Measurements from ENCODE around the gene SHROOM1.

The SHROOM1 gene

DNA sequence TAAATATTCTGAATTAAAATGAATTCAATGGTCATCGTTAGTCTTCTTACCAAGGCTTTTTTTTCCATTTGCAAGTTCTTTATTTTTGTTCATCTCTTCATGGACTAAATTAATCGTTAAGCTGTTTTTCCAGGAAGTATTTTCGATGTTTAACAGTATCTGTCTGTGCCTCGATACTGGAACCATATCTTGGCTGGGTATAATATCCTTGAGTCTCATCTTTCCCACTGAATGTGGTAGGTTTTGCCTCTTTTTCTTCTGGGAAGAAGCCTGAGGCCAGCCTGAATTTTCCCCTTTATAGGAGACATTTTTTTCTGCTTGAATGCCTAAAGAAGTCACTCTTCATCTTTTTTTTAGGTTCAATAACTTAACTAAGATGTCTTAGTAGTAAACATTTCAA, 49.4 kb downstream of the SHROOM1 start:
- no peak for DNase-seq

DNA sequence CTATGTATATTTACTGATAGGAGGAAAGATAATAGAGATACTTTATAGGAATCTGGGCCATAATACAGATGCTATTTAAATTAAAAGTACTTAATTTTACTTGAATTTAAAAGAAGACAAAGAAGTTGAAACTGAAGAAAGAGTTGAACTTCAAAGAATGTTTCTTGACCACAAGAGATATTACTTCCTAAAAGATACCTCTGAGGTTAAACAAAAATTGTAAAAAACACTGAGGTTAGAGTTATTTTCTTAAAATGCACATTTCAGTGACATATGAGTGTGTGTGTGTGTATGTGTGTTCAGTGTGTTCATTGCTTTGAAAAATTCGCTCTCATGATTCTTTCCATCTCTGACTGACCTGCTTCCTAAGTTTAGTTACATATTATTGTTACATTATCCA, 49.9 kb downstream of the SHROOM1 start:
- no peak for DNase-seq

DNA sequence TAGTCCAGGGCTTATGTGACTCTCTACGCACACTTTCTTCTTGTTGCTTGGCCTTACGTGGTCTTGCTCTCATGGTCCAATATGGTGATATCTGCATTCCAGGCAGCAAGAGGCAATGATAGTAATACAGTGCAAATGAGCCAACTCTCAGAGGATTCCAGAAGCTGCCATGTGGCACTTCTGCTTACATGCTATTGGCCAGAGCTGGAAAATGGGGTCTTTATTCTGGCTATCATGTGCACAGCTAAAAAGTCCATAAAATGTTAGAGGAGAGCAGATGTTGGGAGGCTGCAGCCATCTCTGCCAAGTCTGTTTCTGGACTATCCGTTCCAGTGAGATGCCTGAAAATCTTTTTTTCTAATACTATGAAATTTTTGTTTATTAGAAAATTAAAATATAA, 50.5 kb downstream of the SHROOM1 start:
- peak in 34 of 58 donors; percentile 20 to 86 (median 62) for DNase-seq

DNA sequence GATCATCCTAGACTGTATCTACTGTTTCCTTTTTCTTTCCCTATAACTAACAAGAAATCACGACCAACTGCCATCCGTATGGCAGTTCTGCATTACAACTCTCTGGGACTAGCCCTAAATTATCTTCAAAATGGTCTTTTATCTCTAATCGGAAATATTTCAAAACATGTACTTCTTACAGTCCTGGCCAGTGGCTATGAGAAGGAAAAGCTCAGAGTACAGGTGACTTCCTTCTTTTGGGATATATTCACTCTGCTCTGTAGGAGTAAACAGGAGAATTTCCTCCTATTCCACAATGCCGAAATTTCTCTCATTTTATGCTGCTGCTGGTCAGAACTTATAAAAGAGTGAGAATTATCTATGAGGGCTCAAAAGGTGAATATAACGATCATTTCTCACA, 51.6 kb downstream of the SHROOM1 start:
- DNase-seq: no peak

DNA sequence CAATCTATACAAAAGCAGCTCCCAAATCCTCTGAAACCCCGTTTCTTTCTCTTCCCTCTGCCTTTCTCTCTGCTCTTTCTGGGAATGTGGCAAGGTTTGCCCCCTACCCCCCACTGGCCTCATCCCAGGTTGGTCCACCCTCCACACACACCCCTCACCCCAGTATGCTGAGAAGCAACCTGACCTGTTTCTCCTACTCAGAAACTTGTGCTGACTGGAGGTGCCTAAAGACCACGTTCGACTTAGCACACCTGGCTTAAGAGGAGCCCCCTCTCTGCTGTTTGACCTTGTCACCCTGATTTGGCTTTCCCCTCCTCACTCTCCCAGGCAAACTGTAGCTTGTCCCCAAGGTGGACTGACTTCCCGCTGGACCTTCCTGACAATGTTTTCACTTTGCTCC, 52.3 kb downstream of the SHROOM1 start:
- DNase-seq: no peak

DNA sequence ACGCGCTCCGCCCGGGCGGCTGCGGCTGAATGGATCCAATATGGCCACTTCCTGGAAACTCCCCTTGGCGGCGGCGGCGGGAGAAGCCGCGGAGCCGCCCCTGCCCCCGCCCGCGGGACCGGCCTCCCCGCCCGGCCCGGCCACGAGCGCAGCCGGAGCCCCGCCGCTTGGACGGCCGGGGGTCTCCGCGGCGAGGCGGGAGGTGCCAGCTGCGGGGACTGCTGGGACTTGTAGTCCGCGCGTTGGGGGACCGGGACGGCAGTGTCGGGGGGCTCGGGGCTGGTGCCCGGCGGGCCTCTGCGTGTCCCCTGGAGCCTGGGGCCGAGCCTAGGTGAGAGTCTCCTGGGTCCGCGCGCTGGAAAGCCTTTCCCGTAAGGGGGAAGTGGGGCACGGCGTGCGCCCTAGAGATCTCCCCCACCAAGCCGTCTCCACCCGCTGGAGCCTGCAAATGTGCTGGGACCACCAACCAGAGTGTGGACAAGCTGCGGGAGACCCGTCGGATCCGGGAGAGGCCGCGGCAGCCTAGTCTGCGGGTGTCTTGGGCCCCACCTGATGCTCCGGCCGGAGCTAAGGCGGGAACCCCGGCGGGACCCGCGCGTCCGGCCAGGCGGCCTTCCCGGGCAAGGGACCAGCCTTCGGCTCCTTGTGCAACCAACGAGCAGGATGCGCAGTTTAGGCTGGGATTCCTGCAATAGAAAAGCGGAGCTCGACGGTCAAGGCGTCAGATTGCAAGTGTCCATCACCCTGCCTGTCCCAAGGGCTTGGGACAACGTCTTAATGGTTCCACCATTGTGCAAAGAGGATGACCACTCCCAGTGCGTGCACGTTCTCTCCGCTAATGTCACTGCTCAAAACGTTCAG, 53.0 kb downstream of the SHROOM1 start, which contains the start of gene SEPTIN8:
TSS of gene SEPTIN8 (minus strand) at position 31 of the 861 bp plus-strand sequence. CDS start 102 bp downstream, outside the sequence.
- peak in 46 of 58 donors; percentile 37 to 82 (median 65) for DNase-seq

DNA sequence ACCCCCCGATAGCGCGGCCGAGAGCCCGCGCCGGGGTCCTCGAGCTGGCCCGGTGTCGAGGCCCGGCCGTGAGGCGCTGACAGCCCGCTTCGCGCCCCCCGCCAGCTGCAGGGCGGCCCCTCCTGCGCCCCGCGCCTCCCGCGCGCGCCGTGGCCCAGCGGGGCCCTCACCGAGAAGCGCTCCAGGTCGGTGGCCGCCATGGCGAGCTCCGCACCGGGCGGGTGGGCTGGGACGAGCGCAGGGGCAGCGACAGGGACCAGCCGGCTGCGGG, 53.6 kb downstream of the SHROOM1 start:
- DNase-seq: no peak

DNA sequence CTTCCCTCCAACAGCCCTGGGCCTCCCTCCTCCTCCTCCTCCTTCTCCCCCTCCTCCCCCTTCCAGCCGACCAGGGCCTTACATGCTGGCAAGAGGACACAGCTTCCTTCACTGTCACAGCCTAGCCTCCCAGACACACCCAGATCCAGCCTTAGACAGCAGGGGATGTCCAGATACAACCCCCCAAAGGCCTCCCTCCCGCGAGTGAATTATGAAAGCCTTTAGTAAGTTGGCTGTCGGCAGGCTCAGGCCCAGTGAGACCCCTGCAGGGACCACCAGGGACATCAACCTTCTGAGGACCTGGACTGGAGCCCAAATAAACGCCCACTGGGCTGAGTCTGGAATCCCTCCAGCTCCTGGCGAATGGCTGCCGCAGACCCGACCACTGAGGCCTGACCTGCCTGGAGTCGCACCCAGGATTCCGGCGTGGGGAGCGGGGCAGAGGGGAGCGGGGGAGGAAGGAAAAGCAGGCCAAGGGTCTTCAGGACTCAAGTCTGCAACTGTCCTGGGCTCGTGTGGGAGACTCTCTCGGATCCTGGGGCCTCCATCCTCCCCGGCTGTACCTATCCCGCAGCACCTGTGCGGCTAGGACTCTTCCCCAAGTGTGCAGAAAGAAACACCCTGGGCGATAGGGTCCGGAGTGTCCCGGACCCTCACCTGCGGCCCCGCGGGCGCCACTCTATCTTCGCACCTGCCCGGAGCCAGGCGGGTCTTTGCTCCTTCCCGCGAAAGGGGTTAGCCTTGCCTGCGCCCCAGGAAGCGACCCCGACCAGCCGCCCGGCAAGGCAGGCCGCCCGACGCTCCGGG, 54.1 kb downstream of the SHROOM1 start:
- peak in 42 of 58 donors; percentile 22 to 80 (median 58) for DNase-seq

DNA sequence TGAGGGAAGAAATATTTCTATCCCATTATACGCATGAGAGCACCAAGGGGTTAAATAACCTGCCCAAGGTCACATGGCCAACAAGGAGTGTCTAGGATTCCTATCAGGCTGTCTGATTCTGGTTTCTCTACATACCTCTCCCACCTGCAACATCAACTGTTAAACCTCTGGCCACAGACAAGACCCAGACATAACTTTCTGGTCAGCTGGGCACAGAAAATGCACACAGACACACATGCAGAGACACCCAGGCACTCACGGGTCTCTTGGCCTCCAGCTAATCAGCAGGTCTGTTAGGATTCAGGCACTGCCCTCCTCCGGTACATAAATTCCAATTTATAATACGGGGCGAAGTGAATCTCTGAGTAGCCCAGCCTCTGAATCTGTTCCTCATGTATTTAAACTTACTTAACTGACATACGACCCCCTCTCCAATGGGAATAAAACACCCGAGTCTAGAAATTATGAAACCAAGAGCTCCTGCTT, 54.9 kb downstream of the SHROOM1 start:
- DNase-seq: peak in 4 of 58 donors; percentile 19 to 23 (median 22)

DNA sequence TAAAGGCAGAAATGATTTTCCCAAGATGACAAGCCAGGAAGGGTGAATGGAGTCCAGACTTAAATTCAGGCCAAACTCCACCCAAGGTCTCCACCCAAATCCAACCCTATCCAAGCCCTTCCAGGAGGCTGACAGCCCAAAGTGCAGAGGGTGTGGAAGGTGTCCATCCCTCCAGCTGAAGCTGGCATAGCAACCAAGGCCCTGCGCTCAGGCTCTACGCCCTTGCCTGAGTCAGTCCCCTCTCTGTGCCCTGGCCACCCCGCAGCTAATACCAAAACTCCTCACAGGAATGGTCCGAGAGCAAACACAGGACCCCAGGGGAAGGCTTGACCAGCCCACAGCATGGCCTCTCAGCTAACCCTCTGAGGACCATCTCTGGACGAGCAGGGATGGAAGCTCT, 55.6 kb downstream of the SHROOM1 start:
- DNase-seq: peak in 2 of 58 donors; percentile 9 to 21

DNA sequence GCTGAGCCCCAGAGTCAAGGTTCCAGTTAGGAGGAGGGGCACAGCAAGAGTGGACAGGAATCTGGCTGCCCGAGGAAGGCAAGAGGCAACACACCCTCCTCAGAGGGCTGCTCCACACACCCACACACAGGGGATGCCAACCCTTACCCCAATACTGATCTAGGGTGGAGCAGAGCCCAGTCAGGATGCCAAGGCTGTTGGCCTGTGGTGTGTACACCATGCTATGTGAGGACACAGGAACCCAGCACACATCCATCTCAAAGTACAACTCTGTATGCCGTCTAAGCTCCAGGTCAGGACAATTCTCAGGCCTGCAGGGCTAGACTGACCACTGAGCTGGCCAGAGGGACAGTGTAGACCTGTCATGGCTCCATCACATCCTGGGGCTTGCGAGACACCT, 56.0 kb downstream of the SHROOM1 start:
- peak in 1 of 58 donors; percentile 46 for DNase-seq

DNA sequence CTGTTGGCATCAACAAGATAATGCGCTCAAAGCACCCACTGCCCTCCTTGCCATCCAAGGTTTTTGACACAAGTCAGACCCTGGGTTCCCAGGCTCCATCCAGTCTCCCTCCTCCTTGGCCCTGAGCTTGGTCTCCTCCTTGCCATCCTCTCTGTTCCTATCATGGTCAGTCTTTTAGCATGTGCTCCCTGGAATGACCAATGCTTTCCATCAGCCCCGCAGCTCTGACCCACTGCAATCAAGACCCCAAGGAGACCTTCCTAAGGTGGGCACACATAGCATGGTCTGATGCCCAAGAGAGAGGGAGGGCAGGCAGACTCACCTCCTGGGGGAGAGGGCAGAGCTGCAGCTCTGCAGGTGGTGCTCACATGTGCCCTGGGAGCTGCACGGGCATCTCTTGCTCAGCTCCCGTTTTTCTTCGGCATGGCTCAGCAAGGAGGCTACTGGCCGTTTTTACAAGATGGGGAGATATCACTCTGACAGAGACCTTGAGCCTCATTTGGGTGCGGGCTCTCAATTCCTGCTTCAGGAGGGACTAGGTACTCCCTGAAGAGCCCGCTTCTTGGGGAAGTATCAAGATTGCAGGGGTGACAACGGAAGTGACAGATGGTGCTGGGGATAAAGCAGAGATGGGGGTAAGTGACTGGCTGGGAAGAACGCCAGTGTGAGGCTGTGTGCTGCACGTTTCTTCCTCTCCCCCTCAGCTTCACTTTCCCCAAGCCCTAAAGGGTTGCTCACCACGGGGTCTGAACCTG, 56.7 kb downstream of the SHROOM1 start:
- DNase-seq: peak in 8 of 58 donors; percentile 15 to 49 (median 26)

DNA sequence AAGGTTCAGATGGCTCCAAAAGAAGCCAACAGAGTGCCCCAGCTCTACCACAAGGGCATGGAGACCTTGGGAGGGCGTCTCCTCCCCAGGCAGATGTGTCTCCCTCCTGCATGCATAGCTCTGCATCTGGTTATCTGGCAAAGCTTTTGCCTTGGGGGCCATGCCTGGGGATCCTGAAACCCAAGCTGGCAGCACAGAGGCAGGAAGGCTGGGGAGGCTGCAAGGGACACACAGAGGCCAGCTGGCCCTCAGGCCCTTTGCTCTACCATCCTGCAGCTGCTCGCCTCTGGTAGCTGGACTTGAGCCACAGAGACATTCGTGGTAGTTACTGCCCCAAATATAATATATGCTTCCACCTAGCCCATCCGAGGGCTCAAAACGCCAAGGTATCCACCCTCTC, 57.3 kb downstream of the SHROOM1 start:
- peak in 5 of 58 donors; percentile 24 to 37 (median 32) for DNase-seq

DNA sequence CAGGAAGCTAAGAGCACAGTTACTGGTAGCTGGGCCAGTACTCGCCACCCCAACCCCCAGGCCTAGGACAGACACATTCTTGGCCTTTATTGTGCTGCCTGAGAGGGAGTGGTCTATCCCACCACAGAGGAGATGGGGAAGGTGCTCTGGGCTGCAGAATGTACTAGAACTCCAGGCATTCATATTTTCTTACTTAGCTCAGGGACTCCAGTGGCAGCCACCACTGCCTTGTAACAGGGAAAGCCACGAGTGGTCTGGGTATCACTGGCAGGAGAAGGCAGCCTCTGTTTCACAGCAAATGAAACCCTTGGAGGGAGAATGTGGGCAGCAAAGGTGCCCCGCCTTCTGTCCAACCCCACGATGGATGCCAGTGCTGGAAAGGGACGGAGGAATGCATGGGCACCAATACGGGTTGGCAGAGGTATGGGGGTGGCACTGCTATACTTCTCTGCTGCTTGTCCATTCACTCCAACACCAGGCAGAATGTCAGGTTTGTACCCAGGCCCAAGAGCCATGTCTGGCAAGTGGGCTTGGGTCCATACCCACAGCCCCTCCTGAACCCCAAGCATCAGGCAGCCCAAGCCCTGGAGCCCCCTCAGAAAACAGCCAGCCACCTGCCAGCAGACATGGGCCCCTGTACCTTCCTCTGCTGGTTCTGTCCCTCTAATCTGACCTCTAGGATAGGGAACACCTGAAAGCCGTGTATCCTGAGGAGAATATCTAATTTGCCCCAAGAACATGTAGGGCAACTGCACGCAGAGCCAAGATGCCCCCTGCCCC, 58.0 kb downstream of the SHROOM1 start:
- DNase-seq: peak in 7 of 58 donors; percentile 26 to 65 (median 35)

Data from anterior cingulate cortex (tissue), 58 donors.